ENCODE measurements around the gene TRAF6.
A peak's percentile ranks its signal among the peaks of the same experiment; 100 is the strongest.

TRAF6 gene

GRCh38 chr11:36443661-36444060 lies 66.4 kb downstream of the TRAF6 start:
- H3K27ac ChIP-seq, result no peak overlapping the region
- no peak overlapping the region for H3K9ac ChIP-seq
- no peak overlapping the region for H3K4me3 ChIP-seq
- H3K36me3 ChIP-seq, result peaks cover 41 to 87% (median 68%) of the 10 kb centered on the region in 11 experiments
- no peak for TF ChIP-seq Cebpa-rat (IDR thresholded peaks at IDR 0.05)
- H3K9me3 ChIP-seq (replicated peaks in 1 of 11), result peaks cover 0 to 33% (median 22%) of the 10 kb centered on the region in 11 experiments; a peak in 18 of 22 replicates
- H3K27me3 ChIP-seq, result no peaks in the 10 kb centered on the region
- H3K4me2 ChIP-seq, result no peak overlapping the region
- H4K20me1 ChIP-seq, result no peaks in the 10 kb centered on the region
- H3K4me1 ChIP-seq, result peaks cover 5 to 17% (median 10%) of the 10 kb centered on the region in 10 experiments; a peak in 17 of 20 replicates

GRCh38 chr11:36441610-36442208 lies 68.4 kb downstream of the TRAF6 start:
- H3K27ac ChIP-seq, result no peak overlapping the region
- no peaks in the 10 kb centered on the region for H4K20me1 ChIP-seq
- H3K9me3 ChIP-seq (replicated peaks in 1 of 11), result peaks cover 0 to 39% (median 22%) of the 10 kb centered on the region in 11 experiments; a peak in 18 of 22 replicates
- H3K27me3 ChIP-seq, result no peaks in the 10 kb centered on the region
- H3K36me3 ChIP-seq, result peaks cover 37 to 86% (median 67%) of the 10 kb centered on the region in 11 experiments
- peak overlapping the region in 9 of 11 experiments; percentile 5 to 70 (median 39); a peak in 14 of 22 replicates for H3K4me2 ChIP-seq
- H3K4me1 ChIP-seq, result peaks cover 5 to 17% (median 10%) of the 10 kb centered on the region in 10 experiments; a peak in 17 of 20 replicates
- H3K9ac ChIP-seq, result no peak overlapping the region
- no peak overlapping the region; a peak in 1 of 20 replicates for H3K4me3 ChIP-seq
- no peak for TF ChIP-seq Cebpa-rat (IDR thresholded peaks at IDR 0.05)

- no peaks in the 10 kb centered on the region for H3K27me3 ChIP-seq
- H3K27ac ChIP-seq, result no peak overlapping the region
- H3K4me1 ChIP-seq, result peaks cover 6 to 17% (median 11%) of the 10 kb centered on the region in 10 experiments; a peak in 17 of 20 replicates
- no peak overlapping the region for H3K4me3 ChIP-seq
- peaks cover 30 to 92% (median 85%) of the 10 kb centered on the region in 11 experiments; a peak in 21 of 22 replicates for H3K36me3 ChIP-seq
- TF ChIP-seq Cebpa-rat (IDR thresholded peaks at IDR 0.05), result no peak
- H4K20me1 ChIP-seq, result no peaks in the 10 kb centered on the region
- H3K9ac ChIP-seq, result no peak overlapping the region
- no peak overlapping the region for H3K4me2 ChIP-seq
- peaks cover 0 to 39% (median 22%) of the 10 kb centered on the region in 11 experiments; a peak in 18 of 22 replicates for H3K9me3 ChIP-seq (replicated peaks in 1 of 11)
Observed at GRCh38 chr11:36438126-36438525, 71.9 kb downstream of the TRAF6 start.

- Histone ChIP-seq H3K9ac (no peak overlapping the region), H3K9me3 (replicated peaks in 1 of 11) (peaks cover 0 to 39% (median 22%) of the 10 kb centered on the region in 11 experiments; a peak in 18 of 22 replicates), H4K20me1 (no peaks in the 10 kb centered on the region), H3K4me3 (no peak overlapping the region), H3K4me2 (no peak overlapping the region), H3K27me3 (no peaks in the 10 kb centered on the region), H3K4me1 (peaks cover 6 to 16% (median 11%) of the 10 kb centered on the region in 10 experiments; a peak in 17 of 20 replicates), H3K36me3 (peaks cover 30 to 96% (median 86%) of the 10 kb centered on the region in 11 experiments; a peak in 21 of 22 replicates), H3K27ac (no peak overlapping the region)
- TF ChIP-seq Cebpa-rat (IDR thresholded peaks at IDR 0.05), result no peak
Observed at GRCh38 chr11:36437413-36437812, 72.7 kb downstream of the TRAF6 start.

All from BLaER1 treated with 17β-estradiol and CSF1 and Interleukin-3, amounts not matched to agents 10 nM and 100 nM (cell line).